MM.1S (cell line): Measurements from ENCODE around the gene CBFA2T2.
A peak's percentile ranks its signal among the peaks of the same experiment; 100 is the strongest.

ENCODE experiments used
- DNase-seq: peaks from one replicate; pipeline ENCODE4 v3.0.0-alpha.2; 2015
- H2AFZ ChIP-seq: fragments of 300-600 bp; sonication (generic); 2 replicates; pipeline ENCODE4 v1.6.0; 2016; ENCODE audit warnings: antibody characterized with exemption, low read length
- H3F3A ChIP-seq: fragments of 300-600 bp; sonication (generic); 2 replicates; pipeline ENCODE4 v1.6.1; 2016; ENCODE audit warnings: mild to moderate bottlenecking, antibody characterized with exemption, low read length, moderate library complexity, mixed read lengths; ENCODE audit not compliant: insufficient read depth
- H3K27ac ChIP-seq: fragments of 300-600 bp; sonication (generic); 2 replicates; pipeline ENCODE4 v1.5.1; 2016; ENCODE audit warnings: mild to moderate bottlenecking, low read length
- H3K27me3 ChIP-seq: fragments of 300-600 bp; sonication (generic); replicated peaks from 2 replicates; pipeline ENCODE4 v1.6.0; 2016; ENCODE audit warnings: low read length; ENCODE audit not compliant: insufficient read depth
- H3K36me3 ChIP-seq: fragments of 300-600 bp; sonication (generic); replicated peaks from 2 replicates; pipeline ENCODE4 v1.6.1; 2016; ENCODE audit warnings: mild to moderate bottlenecking, low read length, mixed read lengths; ENCODE audit not compliant: insufficient read depth
- H3K4me1 ChIP-seq: fragments of 300-600 bp; sonication (generic); 2 replicates; pipeline ENCODE4 v1.6.1; 2016; ENCODE audit warnings: low read length, mixed read lengths
- H3K4me2 ChIP-seq: fragments of 300-600 bp; sonication (generic); 2 replicates; pipeline ENCODE4 v1.6.0; 2016; ENCODE audit warnings: low read depth, low read length
- H3K4me3 ChIP-seq: fragments of 300-600 bp; sonication (generic); 2 replicates; pipeline ENCODE4 v1.5.1; 2016; ENCODE audit warnings: low read length, mixed read lengths
- H3K79me2 ChIP-seq: fragments of 300-600 bp; sonication (generic); 2 replicates; pipeline ENCODE4 v1.6.1; 2016; ENCODE audit warnings: mixed run types, low read length, mixed read lengths
- H3K9ac ChIP-seq: fragments of 300-600 bp; sonication (generic); 2 replicates; pipeline ENCODE4 v1.6.1; 2016; ENCODE audit warnings: low read length, mixed read lengths
- H3K9me2 ChIP-seq: fragments of 300-600 bp; sonication (generic); replicated peaks from 2 replicates; pipeline ENCODE4 v1.6.1; 2016; ENCODE audit warnings: mild to moderate bottlenecking, low read length, mixed read lengths; ENCODE audit not compliant: insufficient read depth
- H3K9me3 ChIP-seq: fragments of 300-600 bp; sonication (generic); replicated peaks from 2 replicates; pipeline ENCODE4 v1.6.1; 2016; ENCODE audit warnings: mild to moderate bottlenecking, low read length, mixed read lengths; ENCODE audit not compliant: insufficient read depth
- H4K20me1 ChIP-seq: fragments of 300-600 bp; sonication (generic); 2 replicates; pipeline ENCODE4 v1.6.1; 2016; ENCODE audit warnings: mild to moderate bottlenecking, low read length, moderate library complexity, mixed read lengths; ENCODE audit not compliant: insufficient read depth
- CTCF ChIP-seq: fragments of 300-600 bp; sonication (generic); IDR thresholded peaks from 2 replicates; pipeline ENCODE4 v1.5.1; 2016; ENCODE audit warnings: antibody characterized with exemption, low read length, mixed read lengths
- EZH2 ChIP-seq: fragments of 300-600 bp; sonication (generic); optimal IDR thresholded peaks from 2 replicates; pipeline ENCODE3; 2017; ENCODE audit warnings: low read depth, mild to moderate bottlenecking, antibody characterized with exemption, low read length, mixed read lengths
- EZH2phosphoT487 ChIP-seq: fragments of 300-600 bp; sonication (generic); IDR thresholded peaks from 2 replicates; pipeline ENCODE4 v1.6.1; 2018; ENCODE audit warnings: antibody characterized with exemption, low read length

CBFA2T2 gene

GRCh38 chr20:33567949-33568348, 78.1 kb downstream of the CBFA2T2 start:
- H3K9me3 ChIP-seq, result no peaks in the 10 kb centered on the region
- TF ChIP-seq CTCF, result no peak
- no peak for TF ChIP-seq EZH2
- no peak for TF ChIP-seq EZH2phosphoT487
- peak overlapping the region; percentile 37; the same call in 1 of the 2 replicates for H3K27ac ChIP-seq
- peaks cover 6% of the 10 kb centered on the region; the same call in 1 of the 2 replicates for H3K79me2 ChIP-seq
- H3K36me3 ChIP-seq, result no peaks in the 10 kb centered on the region
- H3K9ac ChIP-seq, result no peak overlapping the region
- H3K4me3 ChIP-seq, result no peak overlapping the region
- H4K20me1 ChIP-seq, result no peaks in the 10 kb centered on the region
- peaks cover 18% of the 10 kb centered on the region for H3K4me1 ChIP-seq
- no peaks in the 10 kb centered on the region for H3K27me3 ChIP-seq
- peak overlapping the region; percentile 20; the same call in 1 of the 2 replicates for H3K4me2 ChIP-seq
- H2AFZ ChIP-seq, result no peak overlapping the region
- H3K9me2 ChIP-seq, result no peaks in the 10 kb centered on the region
- DNase-seq, result no peak
- peaks cover 4% of the 10 kb centered on the region; the same call in 1 of the 2 replicates for H3F3A ChIP-seq

- Histone ChIP-seq H3K27me3 (no peaks in the 10 kb centered on the region), H3K4me1 (peaks cover 18% of the 10 kb centered on the region), H3F3A (peaks cover 4% of the 10 kb centered on the region; the same call in 1 of the 2 replicates), H2AFZ (no peak overlapping the region), H3K79me2 (peaks cover 6% of the 10 kb centered on the region; the same call in 1 of the 2 replicates), H3K36me3 (no peaks in the 10 kb centered on the region), H3K9me2 (no peaks in the 10 kb centered on the region), H4K20me1 (no peaks in the 10 kb centered on the region), H3K27ac (peak overlapping the region; percentile 37; the same call in 1 of the 2 replicates), H3K9ac (no peak overlapping the region), H3K4me3 (no peak overlapping the region), H3K4me2 (peak overlapping the region; percentile 20; the same call in 1 of the 2 replicates), H3K9me3 (no peaks in the 10 kb centered on the region)
- TF ChIP-seq CTCF, result no peak
- no peak for TF ChIP-seq EZH2phosphoT487
- TF ChIP-seq EZH2, result no peak
- peak; percentile 76 for DNase-seq
These were observed 78.5 kb downstream of the CBFA2T2 start for GRCh38 chr20:33568378-33568777.

GRCh38 chr20:33568868-33569801, 79.2 kb downstream of the CBFA2T2 start:
- Histone ChIP-seq H3K4me1 (peaks cover 18% of the 10 kb centered on the region), H3K27ac (peak overlapping the region; percentile 37; the same call in 1 of the 2 replicates)

More at GRCh38 chr20:33568868-33569801, 79.2 kb downstream of the CBFA2T2 start:
- Histone ChIP-seq H3K9me2 (no peaks in the 10 kb centered on the region), H3K9me3 (no peaks in the 10 kb centered on the region), H3K9ac (no peak overlapping the region), H3K4me2 (peak overlapping the region; percentile 20; the same call in 1 of the 2 replicates), H3K4me3 (no peak overlapping the region), H3K79me2 (peaks cover 6% of the 10 kb centered on the region; the same call in 1 of the 2 replicates), H2AFZ (no peak overlapping the region), H3K27me3 (no peaks in the 10 kb centered on the region), H4K20me1 (no peaks in the 10 kb centered on the region), H3K36me3 (no peaks in the 10 kb centered on the region), H3F3A (peaks cover 4% of the 10 kb centered on the region; the same call in 1 of the 2 replicates)
- no peak for DNase-seq
- no peak for TF ChIP-seq CTCF
- TF ChIP-seq EZH2phosphoT487, result no peak
- TF ChIP-seq EZH2, result no peak
